ENCODE measurements around the gene EPHA3.

- no peak for TF ChIP-seq POLR2AphosphoS5 (IDR thresholded peaks at IDR 0.05; ENCODE audit: low read depth, low read length)
- no peak for TF ChIP-seq POLR2A (IDR thresholded peaks at IDR 0.05; ENCODE audit: low read depth, low read length)
Measured at GRCh38 chr3:89159605-89160004, 52.2 kb downstream of the EPHA3 start.
